Brain pericyte (primary cell): ENCODE data around the gene RCC1.
"Not testable (repeated sequence)": the region's sequence is repeated elsewhere in the genome, so short reads cannot be mapped to it uniquely, and the experiment has no call there.

Experiments
- DNase-seq: peaks from one replicate; pipeline ENCODE4 v3.0.0-alpha.2; 2012; ENCODE audit warnings: low read depth, low spot score

The RCC1 gene

DNA sequence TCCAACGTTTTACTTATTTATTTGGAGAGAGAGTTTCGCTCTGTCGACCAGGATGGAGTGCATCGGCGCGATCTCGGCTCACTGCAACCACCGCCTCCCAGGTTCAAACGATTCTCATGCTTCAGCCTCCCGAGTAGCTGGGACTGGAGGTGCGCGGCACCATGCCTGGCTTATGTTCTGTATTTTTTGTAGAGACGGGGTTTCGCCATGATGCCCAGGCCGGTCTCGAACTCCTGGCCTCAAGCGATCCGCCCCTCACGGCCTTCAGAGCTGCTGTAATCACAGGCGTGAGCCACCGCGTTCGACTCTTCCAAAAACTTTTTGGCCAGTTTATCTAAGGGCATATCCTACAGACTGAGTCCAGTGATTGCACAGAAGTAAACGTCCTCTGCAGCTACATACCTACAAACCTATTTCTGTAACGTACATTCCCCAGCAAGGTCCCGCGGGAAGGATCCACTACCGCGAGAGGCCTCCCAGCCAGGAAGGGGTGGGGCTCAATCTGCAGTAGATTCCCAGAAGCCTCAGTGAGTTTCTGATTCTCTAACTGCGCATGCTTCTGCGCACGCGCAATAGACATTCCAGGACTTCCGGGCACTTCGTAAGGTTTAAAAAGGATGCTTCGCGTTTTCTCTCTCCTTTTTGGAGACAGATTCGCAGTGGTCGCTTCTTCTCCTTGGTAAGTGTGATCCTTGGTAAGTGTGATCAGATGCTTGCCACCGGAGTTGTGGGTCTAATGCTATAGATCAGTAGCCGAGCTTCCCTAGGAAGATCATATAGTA is at the start of gene RCC1:
TSS of gene RCC1 (plus strand) at position 638 of the 782 bp plus-strand sequence. CDS start 23,824 bp downstream, outside the sequence.
- peak; percentile 95 for DNase-seq

DNA sequence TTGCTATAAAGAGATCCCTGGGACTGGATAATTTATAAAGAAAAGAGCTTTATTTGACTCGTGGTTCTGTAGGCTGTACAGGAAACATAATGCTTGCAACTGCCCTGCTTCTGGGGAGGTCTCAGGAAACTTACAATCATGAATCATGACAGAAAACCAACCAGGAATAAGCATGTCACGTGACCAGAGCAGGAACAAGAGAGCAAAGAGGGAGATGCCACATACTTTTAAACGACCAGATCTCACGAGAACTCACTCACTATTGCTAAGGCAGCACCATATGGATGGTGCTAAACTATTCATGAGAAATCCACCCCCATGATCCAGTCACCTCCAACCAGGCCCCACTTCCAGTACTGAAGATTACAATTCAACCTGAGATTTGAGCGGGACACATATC is 49.8 kb upstream of the RCC1 start:
- DNase-seq = peak; percentile 29

- no peak for DNase-seq
These were observed 48.2 kb upstream of the RCC1 start for GRCh38 chr1:28457678-28458077.

DNA sequence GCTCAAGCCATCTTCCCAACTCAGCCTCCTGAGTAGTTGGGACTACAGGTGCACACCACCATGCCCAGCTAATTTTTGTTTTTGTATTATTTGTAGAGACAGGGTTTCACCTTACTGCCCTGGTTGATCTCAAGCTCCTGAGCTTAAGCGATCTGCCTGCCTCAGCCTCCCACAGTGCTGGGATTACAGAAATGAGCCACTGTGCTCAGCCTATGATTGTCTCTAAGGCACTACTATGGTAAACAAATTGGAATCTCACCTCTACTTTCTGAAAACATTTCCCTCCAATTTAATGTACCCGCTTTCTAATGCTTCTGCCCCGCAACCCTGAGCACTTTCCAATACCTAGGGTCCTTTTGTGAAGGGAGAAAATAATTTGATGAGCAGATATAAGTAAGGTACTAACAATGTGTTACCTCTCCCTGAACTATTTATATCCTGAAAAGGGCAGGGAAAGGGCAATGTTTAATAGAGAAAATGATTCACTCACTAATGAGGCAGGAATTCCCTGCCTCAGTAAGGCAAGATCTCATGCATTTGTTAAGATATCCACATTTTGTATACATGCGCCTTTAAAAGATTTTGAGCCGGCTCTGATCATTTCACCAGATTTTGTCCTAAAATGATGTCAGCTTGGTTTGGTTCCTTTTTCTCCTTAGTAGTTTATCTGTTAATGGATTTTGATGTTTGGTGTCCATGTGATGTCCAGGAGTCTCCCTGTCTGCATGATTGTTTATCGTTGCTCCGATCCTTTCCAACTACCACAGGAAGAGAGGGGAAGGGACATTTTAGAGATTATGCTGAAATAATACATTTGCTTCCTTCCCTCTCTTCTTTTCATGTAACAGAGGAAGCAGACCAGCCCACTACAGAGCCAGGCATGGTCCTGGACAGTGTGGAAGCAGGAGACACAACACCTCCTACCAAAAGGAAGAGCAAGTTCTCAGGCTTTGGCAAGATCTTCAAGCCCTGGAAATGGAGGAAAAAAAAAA is 47.3 kb upstream of the RCC1 start:
- DNase-seq = no peak

DNA sequence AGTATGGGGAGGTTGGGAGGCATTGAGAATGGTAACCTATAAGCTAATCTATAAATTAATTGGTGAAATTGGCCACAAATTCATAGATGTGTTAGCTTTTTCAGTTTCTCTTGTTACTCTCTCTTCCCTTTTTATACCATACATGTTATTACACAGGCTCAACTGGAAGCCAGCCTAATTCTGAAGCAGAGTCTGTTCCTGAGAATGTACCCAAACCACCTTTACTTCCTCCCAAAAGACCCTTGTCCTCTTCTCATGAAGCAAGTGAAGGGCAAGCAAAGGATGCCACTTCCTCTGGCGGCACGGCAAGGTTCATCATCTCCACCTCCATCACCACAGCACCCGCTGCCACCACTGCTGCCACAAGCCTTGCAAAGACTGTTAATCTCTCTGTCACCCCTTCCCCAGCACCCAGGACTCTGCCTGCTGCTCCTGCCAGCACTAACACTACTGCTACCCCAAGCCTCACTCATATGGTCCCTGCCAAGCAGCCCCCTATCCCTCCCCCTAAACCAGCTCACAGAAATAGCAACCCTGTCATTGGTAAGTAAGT is 39.5 kb upstream of the RCC1 start:
- DNase-seq = no peak

- DNase-seq = no peak
These were observed 35.7 kb upstream of the RCC1 start for GRCh38 chr1:28470146-28470545.

GRCh38 chr1:28479497-28479896 is 26.3 kb upstream of the RCC1 start:
- DNase-seq = not testable (repeated sequence)

- DNase-seq = no peak
These were observed 25.5 kb upstream of the RCC1 start for GRCh38 chr1:28480308-28480707.

GRCh38 chr1:28482138-28482537 is 23.7 kb upstream of the RCC1 start:
- no peak for DNase-seq

DNA sequence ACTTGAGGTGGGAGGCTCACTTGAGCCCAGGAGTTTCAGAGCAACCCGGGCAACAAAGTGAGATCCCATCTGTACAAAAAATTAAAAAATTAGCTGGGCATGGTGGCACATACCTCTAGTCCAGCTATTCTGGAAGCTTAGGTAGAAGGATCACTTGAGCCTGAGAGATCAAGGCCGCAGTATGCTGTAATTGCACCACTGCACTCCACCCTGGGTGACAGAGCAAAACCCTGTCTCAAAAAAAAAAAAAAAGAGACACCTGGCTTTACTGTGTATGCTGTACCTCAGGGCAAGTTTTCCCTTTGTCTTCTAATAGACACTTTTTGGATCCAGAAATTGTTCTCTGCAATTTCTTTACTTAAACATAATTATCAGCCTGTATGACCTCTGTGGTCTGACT is 23.1 kb upstream of the RCC1 start:
- no peak for DNase-seq

- DNase-seq = no peak
These were observed 11.1 kb upstream of the RCC1 start for GRCh38 chr1:28494737-28495136.

DNA sequence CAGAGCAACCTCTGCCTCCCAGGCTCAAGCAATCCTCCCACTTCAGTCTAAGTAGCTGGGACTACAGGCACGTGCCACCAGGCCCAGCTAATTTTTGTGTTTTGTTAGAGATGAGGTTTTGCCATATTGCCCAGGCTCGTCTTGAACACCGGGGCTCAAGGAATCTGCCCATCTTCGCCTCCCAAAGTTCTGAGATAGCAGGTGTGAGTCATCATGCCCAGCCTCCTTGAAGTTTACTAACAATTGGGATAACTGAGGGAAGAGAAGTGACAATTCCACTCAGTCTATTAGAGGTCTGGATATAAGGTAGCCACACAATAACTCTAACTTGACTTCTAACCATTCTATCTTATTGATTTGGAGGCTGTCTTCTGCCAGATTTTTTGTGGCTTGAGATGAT is 6.3 kb upstream of the RCC1 start:
- no peak for DNase-seq

DNA sequence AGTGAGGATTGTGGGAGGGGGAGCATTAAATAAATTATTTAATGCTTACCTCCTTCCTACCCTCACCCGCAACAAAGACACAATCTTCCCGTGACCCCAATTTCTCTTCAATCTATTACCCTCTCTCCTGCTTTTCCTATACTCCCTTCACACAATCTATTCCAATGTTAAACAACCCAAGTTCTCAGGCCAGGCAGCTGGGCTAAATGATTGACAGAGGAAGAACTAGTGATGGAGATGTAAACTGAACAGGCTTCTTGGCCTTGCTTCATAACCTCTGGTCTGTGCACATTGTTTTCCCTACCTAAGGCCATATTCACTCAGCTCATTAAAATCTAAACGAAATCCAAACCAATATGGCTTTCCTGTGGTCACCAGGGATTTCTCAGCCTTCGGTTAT is 3.9 kb upstream of the RCC1 start:
- DNase-seq = no peak

DNA sequence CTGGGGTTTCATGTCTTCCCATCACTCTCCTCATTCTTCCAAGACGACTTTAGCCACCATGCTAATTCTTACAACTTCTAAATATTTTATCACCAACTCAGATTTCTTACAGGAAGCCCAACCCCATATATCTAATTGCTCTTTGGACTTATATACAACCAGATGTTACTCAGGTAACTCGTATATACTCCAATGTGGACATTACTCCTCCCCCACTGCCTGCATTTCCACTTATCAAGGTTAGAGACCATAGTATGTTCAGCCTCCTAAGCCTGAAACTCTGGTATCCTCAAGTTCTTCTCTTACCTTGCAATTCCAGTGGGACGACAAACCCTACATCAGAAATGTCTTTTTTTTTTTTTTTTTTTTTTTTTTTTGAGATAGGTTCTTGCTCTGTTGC is 2.7 kb upstream of the RCC1 start:
- DNase-seq = no peak

DNA sequence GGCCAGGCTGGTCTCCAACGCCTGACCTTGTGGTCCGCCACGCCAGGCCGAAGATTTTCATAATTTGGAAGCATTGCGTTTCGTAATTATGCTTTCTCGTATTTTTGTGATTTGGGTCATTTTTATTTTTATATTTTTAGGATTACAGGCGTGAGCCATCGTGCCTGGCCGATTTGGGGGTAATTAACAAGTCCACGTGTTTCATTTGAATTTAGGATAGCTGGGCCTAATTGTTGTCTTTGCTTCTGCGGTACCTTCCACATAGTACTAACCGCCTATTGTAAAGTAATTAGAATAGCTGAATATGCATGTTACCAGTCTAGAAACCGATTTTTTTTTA is 1.0 kb downstream of the RCC1 start:
- no peak for DNase-seq

GRCh38 chr1:28507247-28507645 is 1.4 kb downstream of the RCC1 start:
- DNase-seq = no peak

DNA sequence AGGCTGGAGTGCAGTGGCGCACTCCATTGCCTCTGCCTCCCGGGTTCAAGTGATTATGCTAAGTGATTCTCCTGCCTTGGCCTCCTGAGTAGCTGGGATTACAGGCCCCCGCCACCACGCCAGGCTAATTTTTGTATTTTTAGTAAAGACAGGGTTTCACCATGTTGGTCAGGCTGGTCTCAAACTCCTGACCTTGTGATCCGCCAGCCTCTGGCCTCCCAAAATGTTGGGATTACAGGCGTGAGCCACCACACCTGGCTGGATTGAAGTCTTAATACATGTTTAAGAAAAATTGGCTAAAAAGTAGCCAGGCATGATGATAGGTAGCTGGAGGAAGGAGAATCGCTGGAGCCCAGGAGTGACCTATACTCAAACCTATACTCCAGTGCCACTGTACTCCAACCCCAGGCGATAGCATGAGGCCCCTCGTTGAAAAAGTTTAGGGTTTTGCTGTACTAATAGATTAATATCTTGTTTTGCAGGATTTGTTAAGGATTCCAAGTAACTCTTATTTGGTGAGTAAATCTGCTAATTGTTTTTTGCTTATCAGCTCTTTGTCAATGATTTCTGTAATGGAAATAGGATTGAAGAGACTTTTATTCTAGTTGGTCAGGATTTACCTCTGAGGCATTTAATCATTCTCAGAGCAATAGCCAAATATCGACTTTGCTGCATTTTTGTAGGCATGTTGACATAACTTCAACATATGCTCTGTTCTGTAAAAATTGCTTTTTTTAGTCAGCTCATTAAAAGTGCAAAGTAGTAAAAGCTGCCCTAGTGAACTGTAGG is 2.0 kb downstream of the RCC1 start:
- DNase-seq = no peak

GRCh38 chr1:28508435-28508754 is 2.6 kb downstream of the RCC1 start:
- DNase-seq = no peak

GRCh38 chr1:28509705-28510272 is 3.9 kb downstream of the RCC1 start:
- no peak for DNase-seq

GRCh38 chr1:28510273-28510969 is 4.6 kb downstream of the RCC1 start:
- DNase-seq = no peak

DNA sequence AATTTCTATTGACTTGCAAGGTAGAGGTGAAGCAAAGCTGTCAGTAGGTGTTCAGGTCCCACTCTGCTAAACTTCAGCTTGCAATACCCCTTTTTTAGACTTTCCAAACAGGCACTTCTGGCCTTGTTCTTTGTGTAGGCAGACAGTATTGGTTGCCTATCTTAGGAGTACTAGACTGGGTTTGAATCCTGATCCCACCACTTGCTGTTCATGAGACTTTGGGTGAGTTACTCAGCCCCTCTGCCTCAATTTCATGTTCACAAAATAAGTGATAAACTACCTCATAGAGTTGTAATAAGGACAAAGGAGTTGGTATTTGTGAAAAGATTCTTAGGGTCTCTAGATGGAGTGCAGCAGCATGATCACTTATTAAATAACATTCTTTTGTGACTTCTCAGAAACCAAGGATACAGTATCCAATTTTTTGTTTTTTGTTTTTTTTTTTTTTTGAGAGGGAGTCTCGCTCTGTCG is 5.2 kb downstream of the RCC1 start:
- DNase-seq = no peak
